Activated CD4-positive, alpha-beta T cell treated with anti-CD3 and anti-CD28 coated beads for 4 hours (primary cell): Measurements from ENCODE around the gene LLGL2.

ENCODE experiments used
- DNase-seq, 2 donors: peaks; one replicate each; pipeline ENCODE4 v3.0.0-alpha.2; 2020

The LLGL2 gene

GRCh38 chr17:75553295-75554110 is 28.0 kb downstream of the LLGL2 start:
- DNase-seq = no peak

DNA sequence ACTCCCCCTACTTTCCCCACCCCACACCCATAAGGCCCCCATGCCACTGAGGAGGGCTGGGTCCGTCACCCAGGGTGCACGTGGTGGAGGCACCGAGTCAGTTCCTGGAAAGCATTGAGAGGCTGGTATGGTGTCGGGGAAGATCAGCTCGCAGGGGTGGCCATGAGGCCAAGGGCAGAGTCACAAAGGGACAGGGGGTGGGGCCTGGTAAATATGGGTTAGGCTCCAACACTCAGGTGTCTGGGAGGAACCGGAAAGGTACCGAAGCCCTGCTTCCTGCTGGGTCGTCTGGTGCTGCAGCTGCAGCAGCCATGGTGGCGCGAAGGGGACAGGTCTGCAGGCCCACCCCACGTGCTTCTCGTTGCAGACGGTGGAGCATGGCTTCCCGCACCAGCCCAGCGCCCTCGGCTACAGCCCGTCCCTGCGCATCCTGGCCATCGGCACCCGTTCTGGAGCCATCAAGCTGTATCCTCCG is 30.2 kb downstream of the LLGL2 start:
- DNase-seq = no peak

- DNase-seq = no peak
Observed at GRCh38 chr17:75557075-75557851, 31.8 kb downstream of the LLGL2 start.

- DNase-seq = no peak
Observed at GRCh38 chr17:75557852-75558665, 32.6 kb downstream of the LLGL2 start.

DNA sequence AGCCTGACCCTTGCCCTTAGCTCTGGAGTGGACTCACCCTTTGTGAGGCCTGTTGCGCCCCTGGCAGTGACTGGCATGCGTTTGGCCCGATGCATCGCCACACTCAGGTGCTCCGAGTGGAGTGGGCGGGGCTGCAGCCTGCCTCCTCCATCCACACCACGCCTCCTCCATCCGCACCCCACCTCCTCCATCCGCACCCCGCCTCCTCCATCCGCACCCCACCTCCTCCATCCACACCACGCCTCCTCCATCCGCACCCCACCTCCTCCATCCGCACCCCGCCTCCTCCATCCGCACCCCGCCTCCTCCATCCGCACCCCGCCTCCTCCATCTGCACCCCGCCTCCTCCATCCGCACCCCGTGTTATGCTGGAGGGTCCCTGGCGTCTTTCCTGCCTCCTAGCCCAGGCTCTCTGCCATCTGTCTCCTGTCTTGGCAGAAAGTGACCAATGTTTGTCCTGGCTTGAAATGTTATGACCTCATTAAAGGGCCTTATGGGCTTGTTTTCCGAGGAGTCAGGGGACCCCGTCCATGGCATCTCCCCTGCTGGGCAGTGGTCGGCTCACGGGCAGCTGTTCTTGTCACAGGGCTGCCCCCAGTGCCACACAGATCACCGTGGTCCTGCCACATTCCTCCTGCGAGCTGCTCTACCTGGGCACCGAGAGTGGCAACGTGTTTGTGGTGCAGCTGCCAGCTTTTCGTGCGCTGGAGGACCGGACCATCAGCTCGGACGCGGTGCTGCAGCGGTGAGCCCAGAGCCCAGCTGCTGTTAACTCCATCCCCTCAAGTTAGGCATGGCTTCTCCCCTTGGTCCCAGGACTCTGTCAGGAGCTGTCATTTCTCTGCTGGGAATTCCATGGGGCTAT is 33.4 kb downstream of the LLGL2 start:
- no peak for DNase-seq

GRCh38 chr17:75559958-75560533 is 34.5 kb downstream of the LLGL2 start:
- DNase-seq = no peak

DNA sequence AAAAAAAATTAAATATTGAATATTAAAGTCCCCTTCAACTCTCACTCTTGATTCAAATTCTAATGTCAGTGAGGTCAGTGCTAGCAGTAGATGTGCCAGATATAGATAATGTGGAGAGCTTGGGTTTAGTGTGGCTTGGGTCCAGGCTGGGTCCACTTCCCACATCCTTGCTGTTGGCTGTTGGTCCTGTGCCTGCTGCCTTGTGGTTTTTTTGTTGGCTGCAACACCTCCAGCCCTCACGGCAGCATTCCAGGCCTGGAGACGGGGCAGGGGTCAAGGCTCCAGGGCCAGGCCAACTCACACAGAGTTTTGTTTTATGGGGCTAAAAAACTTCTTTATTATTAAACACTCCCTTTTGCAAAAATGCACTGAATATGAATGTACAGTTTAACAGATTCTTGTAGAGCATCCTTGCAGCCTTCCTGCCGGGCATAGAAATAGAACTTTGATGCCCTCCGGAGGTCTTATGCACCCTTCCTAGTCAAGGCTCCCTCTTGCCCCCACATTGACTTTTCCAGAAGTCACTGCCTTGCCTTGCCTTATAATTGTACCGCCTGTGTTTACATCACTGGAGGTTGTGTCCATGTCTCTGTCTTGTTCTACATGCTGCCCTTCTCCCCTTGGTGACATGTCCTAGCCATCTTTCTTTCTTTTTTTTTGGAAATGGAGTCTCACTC is 36.6 kb downstream of the LLGL2 start:
- DNase-seq = no peak

- DNase-seq = no peak
Observed at GRCh38 chr17:75563063-75563758, 37.7 kb downstream of the LLGL2 start.

- DNase-seq = no peak
Observed at GRCh38 chr17:75564195-75564594, 38.7 kb downstream of the LLGL2 start.

DNA sequence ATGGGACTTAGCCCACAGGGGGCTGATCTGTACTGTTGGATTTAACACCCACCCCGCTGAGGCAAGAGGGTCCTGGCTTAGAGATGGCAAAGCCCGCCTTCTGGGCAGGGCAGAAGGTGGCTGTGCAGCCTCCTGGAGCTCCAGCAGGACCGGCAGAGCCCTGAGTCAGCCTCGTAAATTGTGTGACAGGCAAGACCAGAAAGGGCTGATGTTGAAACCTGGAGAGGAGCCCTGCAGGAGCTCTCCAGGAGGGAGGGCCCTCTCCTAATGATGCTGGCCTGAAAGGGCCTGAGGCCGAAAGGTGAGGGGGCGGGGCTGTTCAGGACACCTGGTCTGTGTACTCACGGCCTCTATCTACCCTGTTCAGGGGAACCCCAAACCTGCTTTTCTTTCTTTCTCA is 39.6 kb downstream of the LLGL2 start:
- DNase-seq = no peak

DNA sequence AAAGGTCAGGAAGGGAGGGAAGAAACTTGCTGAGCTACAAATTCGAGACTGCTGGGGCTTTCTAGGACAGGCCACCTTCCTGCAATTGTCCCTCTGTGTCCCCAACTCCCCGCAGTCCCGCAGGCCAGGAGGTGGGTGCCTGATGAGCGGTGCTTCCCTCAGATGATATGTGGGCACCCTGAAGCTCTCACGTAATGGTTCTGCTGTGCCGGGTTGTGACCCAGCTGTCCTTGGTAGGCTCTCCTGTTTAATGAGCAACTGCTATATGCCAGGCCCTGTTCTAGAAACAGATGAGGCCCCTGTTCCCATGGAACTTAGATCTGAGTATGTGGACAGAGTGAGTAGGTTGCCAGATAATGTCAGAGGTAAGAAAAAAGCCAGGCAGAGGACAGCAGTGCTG is 40.1 kb downstream of the LLGL2 start:
- no peak for DNase-seq

- DNase-seq = no peak
Observed at GRCh38 chr17:75566416-75566815, 40.9 kb downstream of the LLGL2 start.

- DNase-seq = no peak
Observed at GRCh38 chr17:75566834-75567233, 41.3 kb downstream of the LLGL2 start.

GRCh38 chr17:75568412-75569255 is 43.1 kb downstream of the LLGL2 start:
- DNase-seq = no peak

DNA sequence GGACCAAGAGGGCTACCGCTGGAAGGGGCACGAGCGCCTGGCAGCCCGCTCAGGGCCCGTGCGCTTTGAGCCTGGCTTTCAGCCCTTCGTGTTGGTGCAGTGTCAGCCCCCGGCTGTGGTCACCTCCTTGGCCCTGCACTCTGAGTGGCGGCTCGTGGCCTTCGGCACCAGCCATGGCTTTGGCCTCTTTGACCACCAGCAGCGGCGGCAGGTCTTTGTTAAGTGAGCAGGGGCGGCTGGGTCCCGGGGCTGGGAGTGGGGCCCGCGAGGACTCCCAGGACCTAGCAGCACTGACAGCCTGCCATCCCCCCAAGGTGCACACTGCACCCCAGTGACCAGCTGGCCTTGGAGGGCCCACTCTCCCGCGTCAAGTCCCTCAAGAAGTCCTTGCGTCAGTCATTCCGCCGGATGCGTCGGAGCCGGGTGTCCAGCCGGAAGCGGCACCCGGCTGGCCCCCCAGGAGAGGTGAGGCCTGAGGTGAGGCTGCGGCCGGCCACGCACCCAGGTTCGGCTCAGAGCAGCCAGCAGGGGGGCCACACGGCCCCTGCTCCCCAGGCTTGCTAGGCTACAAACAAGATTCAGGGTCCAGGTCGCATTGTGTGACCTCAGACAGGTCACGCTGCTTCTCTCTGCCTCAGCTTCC is 44.7 kb downstream of the LLGL2 start:
- DNase-seq = no peak

- DNase-seq = no peak
Observed at GRCh38 chr17:75570772-75571171, 45.3 kb downstream of the LLGL2 start.

GRCh38 chr17:75571197-75571884 is 45.8 kb downstream of the LLGL2 start:
- DNase-seq = no peak

- DNase-seq = no peak
Observed at GRCh38 chr17:75571885-75572215, 46.4 kb downstream of the LLGL2 start.
